OCI-LY3 (cell line): ENCODE data around the gene PARD3.

Experiments used
- H2AFZ ChIP-seq: fragments of 200-600, 300-600 bp; shearing (Covaris generic); 2 replicates; pipeline ENCODE4 v1.6.0; 2014; ENCODE audit warnings: antibody characterized with exemption, low read depth, low read length
- H3K27ac ChIP-seq: fragments of 200-600, 300-600 bp; sonication (generic); 2 replicates; pipeline ENCODE4 v1.5.1; 2014; ENCODE audit warnings: mild to moderate bottlenecking, low read length, moderate library complexity, mixed read lengths
- H3K27me3 ChIP-seq: fragments of 200-600, 300-600 bp; sonication (generic); 2 replicates; pipeline ENCODE4 v1.6.1; 2014; ENCODE audit warnings: low read depth, low read length, mixed read lengths
- H3K36me3 ChIP-seq: fragments of 200-600, 300-600 bp; sonication (generic); replicated peaks from 2 replicates; pipeline ENCODE3; 2014; ENCODE audit warnings: low read depth, low read length, mixed read lengths
- H3K4me1 ChIP-seq: fragments of 300-600, 200-600 bp; sonication (generic); 2 replicates; pipeline ENCODE4 v1.6.1; 2014; ENCODE audit warnings: low read length, mixed read lengths
- H3K4me2 ChIP-seq: fragments of 200-600, 300-600 bp; sonication (generic); 2 replicates; pipeline ENCODE4 v1.6.1; 2014; ENCODE audit warnings: low read length, mixed read lengths
- H3K4me3 ChIP-seq: fragments of 300-600, 200-600 bp; sonication (generic); 2 replicates; pipeline ENCODE4 v1.5.1; 2014; ENCODE audit warnings: antibody characterized with exemption, mild to moderate bottlenecking, low read length, moderate library complexity
- H3K79me2 ChIP-seq: fragments of 300-600, 200-600 bp; shearing (Covaris generic); 2 replicates; pipeline ENCODE4 v1.6.1; 2014; ENCODE audit warnings: mild to moderate bottlenecking, low read length, mixed read lengths
- H3K9ac ChIP-seq: fragments of 300-600, 200-600 bp; shearing (Covaris generic); 2 replicates; pipeline ENCODE4 v1.6.0; 2014; ENCODE audit warnings: mild to moderate bottlenecking, low read length, moderate library complexity
- H3K9me3 ChIP-seq: fragments of 200-600, 300-600 bp; shearing (Covaris generic); 2 replicates; pipeline ENCODE4 v1.6.1; 2014; ENCODE audit warnings: low read length, mixed read lengths; ENCODE audit not compliant: insufficient read depth
- H4K20me1 ChIP-seq: fragments of 200-600, 300-600 bp; sonication (generic); 2 replicates; pipeline ENCODE4 v1.6.1; 2016; ENCODE audit warnings: low read length, mixed read lengths; ENCODE audit not compliant: insufficient read depth
- CTCF ChIP-seq: fragments of 200-600, 300-600 bp; sonication (generic); IDR thresholded peaks from 2 replicates; pipeline ENCODE4 v1.5.1; 2014; ENCODE audit warnings: antibody characterized with exemption, low read length, low read depth
- EZH2phosphoT487 ChIP-seq: fragments of 200-600 bp; shearing (Covaris generic); IDR thresholded peaks from 2 replicates; pipeline ENCODE4 v1.6.1; 2018; ENCODE audit warnings: antibody characterized with exemption, mixed run types, low read depth

PARD3 gene

GRCh38 chr10:34179280-34179679, 635.8 kb downstream of the PARD3 start:
- Histone ChIP-seq H3K4me1 (no peaks in the 10 kb centered on the region), H2AFZ (no peak overlapping the region), H3K4me2 (no peak overlapping the region), H4K20me1 (no peaks in the 10 kb centered on the region), H3K4me3 (no peak overlapping the region), H3K36me3 (no peaks in the 10 kb centered on the region), H3K27me3 (no peaks in the 10 kb centered on the region), H3K27ac (no peak overlapping the region), H3K9me3 (no peaks in the 10 kb centered on the region), H3K9ac (no peak overlapping the region), H3K79me2 (no peaks in the 10 kb centered on the region)
- TF ChIP-seq CTCF = no peak
- no peak for TF ChIP-seq EZH2phosphoT487

- no peaks in the 10 kb centered on the region for H3K79me2 ChIP-seq
- no peaks in the 10 kb centered on the region for H3K4me1 ChIP-seq
- H3K9me3 ChIP-seq = no peaks in the 10 kb centered on the region
- H3K36me3 ChIP-seq = no peaks in the 10 kb centered on the region
- no peaks in the 10 kb centered on the region for H4K20me1 ChIP-seq
- H2AFZ ChIP-seq = no peak overlapping the region
- H3K27ac ChIP-seq = no peak overlapping the region
- H3K4me2 ChIP-seq = no peak overlapping the region
- H3K27me3 ChIP-seq = no peaks in the 10 kb centered on the region
- no peak overlapping the region for H3K4me3 ChIP-seq
- no peak overlapping the region for H3K9ac ChIP-seq
- TF ChIP-seq CTCF (no peak), EZH2phosphoT487 (no peak)
Observed at GRCh38 chr10:34178756-34179155, 636.3 kb downstream of the PARD3 start.

- H2AFZ ChIP-seq = no peak overlapping the region
- H3K36me3 ChIP-seq = no peaks in the 10 kb centered on the region
- H3K79me2 ChIP-seq = no peaks in the 10 kb centered on the region
- no peak overlapping the region for H3K27ac ChIP-seq
- H3K9ac ChIP-seq = no peak overlapping the region
- TF ChIP-seq CTCF (no peak), EZH2phosphoT487 (no peak)
- H3K4me3 ChIP-seq = no peak overlapping the region
- H3K4me2 ChIP-seq = no peak overlapping the region
- H4K20me1 ChIP-seq = no peaks in the 10 kb centered on the region
- H3K4me1 ChIP-seq = no peaks in the 10 kb centered on the region
- no peaks in the 10 kb centered on the region for H3K9me3 ChIP-seq
- no peaks in the 10 kb centered on the region for H3K27me3 ChIP-seq
Observed at GRCh38 chr10:34178196-34178595, 636.9 kb downstream of the PARD3 start.

GRCh38 chr10:34177445-34177844, 637.7 kb downstream of the PARD3 start:
- Histone ChIP-seq H3K4me3 (no peak overlapping the region), H3K9me3 (no peaks in the 10 kb centered on the region), H3K27me3 (no peaks in the 10 kb centered on the region), H2AFZ (no peak overlapping the region), H3K4me2 (no peak overlapping the region), H3K9ac (no peak overlapping the region), H3K79me2 (no peaks in the 10 kb centered on the region), H4K20me1 (no peaks in the 10 kb centered on the region), H3K36me3 (no peaks in the 10 kb centered on the region), H3K27ac (no peak overlapping the region), H3K4me1 (no peaks in the 10 kb centered on the region)
- TF ChIP-seq CTCF (no peak), EZH2phosphoT487 (no peak)
